GM18508 (cell line): ENCODE results near the gene CLDN10.

ENCODE experiments used
- ATAC-seq: cut with Tn5 transposase; IDR thresholded peaks from one replicate; pipeline ENCODE4 v1.9.1; 2021; ENCODE audit warnings: moderate number of reproducible peaks; ENCODE audit not compliant: insufficient read depth, unreplicated experiment

Gene CLDN10

DNA sequence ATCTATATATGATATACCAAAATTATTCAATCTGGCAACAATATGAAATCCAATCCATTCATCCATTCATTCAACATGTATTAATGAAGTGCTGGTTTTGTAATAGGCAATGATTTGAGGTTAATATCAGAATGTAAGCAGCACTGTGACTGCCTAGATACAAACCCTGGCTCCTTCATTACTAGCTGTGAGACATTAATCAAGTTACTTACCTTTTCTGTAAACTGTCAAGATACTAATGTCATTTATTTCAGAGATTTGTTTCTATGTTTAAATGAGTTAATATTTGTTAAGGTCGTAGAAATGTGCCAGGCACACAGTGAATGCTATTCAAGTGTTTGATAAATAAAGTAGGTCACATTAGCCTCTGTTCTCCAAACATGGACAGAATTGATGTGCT lies 40.9 kb downstream of the CLDN10 start:
- no peak for ATAC-seq

DNA sequence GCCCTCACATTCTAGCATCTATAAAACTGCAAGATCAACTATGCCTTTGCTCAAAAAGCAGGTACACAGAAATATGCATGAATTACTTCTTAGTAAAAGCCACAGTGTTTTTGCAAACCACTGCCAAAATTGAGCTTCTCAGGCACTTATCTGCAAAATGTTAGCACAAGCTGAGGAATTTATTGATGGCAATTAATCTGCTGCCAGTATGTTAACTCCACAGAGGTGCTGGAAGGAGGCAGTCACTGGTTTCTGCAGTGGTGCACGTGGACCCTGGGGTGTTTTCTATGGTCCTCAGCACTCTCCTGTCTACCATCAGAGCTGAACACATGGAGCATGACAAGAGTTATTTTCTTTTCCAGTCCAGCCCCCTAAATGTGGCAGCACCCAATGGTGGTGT lies 44.2 kb downstream of the CLDN10 start:
- ATAC-seq, result no peak

DNA sequence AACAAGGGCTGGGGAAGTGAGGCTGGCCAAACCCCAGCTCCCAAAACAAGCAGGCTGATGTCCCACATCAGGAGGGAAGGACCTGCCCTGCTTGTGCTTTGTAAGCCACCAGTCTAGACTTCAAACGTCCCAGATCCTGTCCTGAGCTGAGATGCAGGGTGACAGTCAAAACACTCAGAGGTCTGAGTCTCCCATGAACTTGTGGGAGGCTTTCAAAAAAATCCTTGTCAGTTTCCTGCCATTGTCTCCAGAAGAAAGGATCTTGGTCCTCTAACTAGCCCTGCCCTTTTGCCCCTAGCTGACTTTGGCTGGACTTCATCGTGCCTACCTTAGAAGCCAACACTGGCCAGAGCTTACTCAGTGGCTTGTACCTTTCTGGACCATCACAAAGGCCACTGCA lies 48.7 kb downstream of the CLDN10 start:
- ATAC-seq, result no peak

DNA sequence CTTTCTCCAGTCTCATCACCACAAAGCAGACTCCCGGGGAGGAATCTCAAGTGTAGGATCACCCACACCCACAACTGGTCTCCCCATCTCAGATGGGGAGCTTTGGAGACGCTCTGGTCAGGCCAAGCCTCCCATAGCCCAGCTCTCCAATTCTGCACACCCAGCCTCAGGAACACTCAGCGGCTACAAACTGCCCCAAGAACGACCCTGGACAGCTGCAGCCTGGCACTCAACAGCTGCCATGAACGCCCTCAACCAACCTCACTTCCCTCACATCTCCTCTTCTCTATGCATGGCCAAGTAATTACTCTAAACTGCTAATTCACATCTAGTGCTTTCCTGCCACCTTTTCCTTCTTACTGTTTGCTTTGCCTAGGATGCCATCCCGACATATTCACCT lies 49.4 kb downstream of the CLDN10 start:
- no peak for ATAC-seq

DNA sequence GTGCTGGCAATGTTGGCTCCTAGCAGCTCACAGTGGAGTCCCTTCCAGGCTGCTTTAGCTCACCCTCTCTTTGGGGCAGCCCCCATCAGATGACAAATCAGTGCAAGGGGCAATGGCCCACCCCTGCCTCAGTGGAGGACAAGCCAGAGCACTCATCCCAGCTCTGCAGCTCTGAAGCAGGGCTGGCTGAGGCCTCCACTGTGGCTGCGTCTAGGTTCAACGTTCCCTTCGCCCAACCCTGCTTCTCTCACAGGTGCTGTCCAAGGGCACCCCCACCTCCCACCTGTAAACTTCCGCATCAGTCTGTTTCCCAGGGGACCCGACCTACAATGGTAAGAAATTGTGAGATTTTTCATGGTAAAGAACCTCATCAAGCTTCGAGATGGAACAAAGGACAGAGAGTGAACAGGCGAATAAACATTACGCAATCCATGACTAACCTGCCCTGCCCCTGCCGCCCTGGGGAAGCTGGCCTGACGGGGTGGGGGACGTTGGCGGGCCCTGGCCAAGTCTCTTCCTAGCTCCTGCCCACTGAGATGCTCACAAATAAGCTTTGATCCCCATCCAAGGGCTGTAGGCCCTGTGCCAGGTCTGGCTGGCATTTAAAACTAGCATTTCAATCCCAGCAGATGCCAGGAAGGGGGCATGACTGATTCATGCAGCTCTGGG lies 51.5 kb downstream of the CLDN10 start:
- ATAC-seq, result no peak

DNA sequence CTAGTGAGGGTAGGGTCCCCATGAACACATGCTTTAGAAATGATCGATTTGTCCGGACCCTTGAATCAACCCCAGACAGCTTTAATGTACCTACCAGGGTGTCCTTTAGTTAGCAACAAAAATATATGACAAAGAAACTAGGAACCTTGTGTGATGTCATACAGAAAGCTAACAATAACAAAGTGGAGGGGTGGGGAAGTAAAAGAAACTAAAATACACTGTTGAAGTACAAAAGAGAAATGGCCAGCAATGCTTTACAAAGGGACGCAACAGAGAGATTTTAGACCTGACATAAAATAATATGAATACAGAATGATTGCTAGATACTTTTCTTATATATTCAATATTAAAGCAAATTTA lies 52.0 kb downstream of the CLDN10 start:
- ATAC-seq, result no peak

DNA sequence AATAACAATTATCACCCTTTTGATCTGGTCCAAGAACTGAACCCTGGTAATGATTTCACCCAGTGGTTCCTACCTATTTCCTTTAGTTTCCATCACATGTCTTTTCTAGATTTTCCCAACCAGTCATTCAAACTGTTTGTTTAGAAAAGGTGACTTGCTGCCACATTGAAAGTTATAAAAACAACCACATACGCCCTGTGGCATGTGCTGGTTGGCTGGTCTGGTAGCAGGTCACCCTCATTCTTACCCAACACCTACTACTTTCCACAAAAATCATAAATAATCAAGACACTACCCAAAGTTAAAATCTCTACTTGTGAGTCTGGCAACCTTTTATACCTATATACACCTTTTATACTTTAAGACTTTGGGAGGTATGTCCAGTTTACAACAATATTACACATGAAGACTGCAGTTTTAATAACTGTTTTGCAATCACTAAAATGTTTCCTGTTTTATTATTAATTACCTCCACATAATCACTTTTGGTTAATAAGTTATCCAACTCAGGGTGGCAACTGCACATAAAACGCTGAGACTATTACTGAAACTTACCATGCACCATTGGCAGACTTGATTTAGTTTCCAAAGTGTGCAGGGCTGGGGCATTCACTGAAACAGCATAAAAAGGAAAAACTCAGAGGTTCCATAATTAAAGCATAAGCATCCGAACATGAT lies 53.1 kb downstream of the CLDN10 start:
- no peak for ATAC-seq

DNA sequence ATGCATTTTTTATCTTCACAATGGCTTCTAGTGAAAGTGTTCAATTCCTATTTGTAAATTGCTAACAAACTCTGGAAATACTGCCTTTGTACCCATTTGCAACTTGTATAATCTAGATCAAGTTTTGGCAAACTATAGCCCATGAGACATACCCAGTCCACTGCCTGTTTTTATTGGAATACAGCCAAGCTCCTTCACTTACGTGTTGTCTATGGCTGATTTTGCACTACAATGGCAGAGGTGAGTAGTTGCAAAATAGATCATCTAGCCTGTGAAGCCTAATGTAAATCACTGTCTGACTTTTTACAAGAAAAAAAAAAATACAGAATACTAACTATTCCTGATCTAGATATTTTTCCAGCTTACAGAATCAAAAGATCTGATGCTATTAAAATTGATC lies 54.8 kb downstream of the CLDN10 start:
- ATAC-seq, result no peak

DNA sequence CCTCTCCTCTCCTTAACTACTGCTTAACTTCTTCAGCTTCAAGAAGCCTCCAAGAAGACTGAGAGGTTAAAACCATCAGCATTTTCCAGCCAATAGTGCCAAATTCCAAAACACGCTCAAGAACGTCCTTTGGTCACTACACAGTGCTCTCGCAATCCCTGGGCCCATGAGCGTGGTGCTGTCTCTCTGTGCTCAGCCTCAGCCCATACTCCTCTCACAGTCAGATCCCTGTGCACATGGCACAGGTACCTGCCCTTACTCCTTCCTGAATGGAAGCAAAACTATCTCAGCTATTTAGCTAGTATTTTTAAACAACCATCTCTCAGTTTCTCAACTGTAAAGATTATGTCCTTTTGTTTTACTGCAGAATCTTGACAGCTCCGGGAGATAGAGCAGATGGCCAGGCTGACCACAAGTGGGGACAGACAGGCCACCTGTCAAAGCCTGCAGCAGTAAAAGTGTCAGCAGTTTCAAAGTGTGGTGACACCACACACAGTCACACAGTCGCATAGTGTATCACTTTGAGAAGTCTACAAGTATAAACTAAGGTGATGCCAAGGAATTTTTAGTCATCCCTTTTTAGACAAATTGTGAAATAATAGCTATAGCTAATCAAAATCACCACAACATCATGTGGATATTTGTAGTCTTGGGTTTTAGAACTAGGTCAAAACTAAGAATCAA lies 56.3 kb downstream of the CLDN10 start:
- no peak for ATAC-seq

DNA sequence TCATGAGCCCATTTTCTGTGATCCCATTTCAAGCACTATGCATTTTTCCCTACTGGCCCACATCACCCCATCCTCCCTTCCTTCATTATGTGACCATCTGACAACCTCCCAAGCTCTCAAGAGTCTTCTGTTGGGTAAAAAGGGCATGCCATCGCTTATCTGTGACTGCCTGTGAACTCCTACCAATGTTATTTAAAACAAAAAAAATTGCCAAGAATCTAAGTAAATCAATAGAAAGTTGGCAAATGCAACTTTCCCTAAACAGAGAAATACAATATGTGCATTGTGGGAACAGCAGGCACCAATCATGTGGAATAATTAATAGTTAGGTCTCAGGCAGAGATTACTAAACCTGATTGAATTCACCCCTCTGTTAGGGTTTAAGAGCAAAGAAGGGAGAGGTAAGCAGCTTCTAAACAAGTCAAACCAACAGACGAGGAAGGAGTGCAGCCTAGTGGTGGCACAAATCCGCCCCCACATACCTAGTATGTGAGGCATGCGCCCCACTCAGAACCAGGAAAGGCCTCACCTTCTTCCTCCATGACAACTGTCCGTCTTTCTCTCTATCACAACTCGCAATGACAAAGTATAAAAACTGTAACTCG lies 62.2 kb downstream of the CLDN10 start:
- ATAC-seq, result no peak

DNA sequence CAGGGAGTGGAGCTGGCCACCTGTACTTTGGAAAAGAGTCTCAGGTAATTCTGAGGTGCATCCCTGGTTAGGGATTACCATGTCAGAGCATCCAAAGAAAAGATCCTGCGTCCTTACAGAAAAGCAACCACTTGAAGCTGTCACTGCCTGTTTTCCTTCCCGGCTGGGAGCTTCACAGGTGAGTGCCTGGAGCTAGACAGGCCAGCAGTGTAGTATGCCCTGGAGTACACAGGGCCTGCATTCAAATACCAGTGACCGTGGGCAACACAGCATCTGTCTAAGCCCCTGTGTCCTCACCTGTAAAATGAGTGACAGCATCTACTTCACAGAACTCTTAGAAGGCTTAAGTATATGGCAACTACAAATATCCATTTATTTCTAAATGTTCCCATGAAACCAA lies 63.0 kb downstream of the CLDN10 start:
- no peak for ATAC-seq

DNA sequence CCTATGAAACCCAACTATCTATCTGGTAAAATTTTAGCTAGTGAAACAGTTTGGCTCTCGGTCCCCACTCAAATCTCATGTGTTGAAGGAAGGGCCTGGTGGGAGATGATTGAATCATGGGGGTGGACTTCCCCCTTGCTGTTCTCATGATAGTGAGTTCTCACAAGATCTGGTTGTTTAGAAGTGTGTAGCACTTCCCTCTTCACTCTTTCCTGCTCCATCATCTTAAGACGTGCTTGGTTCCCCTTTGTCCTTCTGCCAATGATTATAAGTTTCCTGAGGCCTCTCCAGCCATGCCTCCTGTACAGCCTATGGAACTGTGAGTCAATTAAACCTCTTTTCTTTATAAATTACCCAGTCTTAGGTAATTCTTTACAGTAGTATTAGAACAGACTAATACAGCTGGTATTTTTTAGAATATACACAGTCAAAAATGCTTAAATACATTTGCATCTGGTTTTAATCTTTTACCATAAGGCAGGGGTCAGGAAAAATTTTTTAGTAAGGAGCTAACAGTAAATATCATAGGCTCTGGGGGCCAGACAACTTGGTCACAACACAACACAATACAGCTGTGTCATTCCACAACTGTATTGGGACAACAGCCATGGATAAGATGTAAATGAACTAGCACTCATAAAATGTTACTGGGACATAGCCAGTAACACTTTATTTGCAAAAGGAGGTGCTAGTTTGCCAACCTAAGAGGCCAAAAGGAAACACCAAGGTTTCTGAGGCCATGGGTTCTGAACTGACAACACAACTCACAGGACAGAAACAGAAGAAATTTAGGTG lies 67.7 kb downstream of the CLDN10 start:
- no peak for ATAC-seq

DNA sequence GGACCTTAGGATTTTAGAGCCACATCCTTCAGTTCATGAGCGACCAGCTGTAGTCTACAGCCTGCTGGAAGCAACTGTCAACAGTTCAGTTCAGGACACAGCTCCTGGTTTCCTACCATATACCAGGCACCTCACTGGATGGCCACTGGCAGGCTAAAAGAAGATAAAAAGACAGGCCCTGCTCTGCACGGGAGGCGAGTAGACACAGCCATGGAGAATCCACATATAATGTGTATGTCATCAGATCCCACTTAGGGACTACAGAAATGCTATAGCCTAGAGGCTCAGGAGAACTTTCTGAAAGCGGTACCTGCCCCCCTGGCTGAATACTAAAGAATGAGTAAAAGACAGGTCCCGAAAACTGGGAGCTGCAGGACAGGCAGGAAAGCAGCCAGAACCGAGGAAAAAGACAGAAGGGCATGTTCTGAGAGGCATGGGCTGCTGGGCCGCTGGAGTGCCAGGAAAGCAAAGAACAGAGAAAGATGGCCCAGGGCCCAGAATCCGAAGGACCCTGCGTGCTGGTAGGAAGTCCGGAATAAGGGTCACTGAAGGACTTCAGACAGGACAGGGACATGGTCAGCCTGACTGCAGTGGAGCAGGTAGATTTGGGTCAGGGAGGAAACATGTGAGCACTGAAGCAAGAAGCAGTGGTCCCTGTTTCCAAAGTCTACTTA lies 68.4 kb downstream of the CLDN10 start:
- ATAC-seq, result no peak

DNA sequence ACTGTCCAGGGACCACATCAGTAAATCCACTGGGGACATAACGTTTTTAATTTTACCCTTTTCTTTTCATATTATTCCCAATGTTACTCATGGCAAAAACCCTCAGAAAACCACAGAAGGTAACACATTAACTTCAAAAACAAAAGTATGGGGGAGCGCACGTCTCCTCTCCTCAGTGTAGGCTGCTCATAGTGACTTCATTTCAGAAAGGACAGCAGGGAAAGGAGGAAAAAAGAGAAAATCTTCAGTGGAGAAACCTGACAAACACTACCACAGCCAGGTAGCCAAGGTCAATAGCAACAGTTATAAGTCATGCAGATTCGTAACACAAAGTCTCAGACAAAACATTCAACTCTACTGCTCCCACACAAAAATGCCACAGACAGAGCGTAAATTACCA lies 70.6 kb downstream of the CLDN10 start:
- no peak for ATAC-seq

DNA sequence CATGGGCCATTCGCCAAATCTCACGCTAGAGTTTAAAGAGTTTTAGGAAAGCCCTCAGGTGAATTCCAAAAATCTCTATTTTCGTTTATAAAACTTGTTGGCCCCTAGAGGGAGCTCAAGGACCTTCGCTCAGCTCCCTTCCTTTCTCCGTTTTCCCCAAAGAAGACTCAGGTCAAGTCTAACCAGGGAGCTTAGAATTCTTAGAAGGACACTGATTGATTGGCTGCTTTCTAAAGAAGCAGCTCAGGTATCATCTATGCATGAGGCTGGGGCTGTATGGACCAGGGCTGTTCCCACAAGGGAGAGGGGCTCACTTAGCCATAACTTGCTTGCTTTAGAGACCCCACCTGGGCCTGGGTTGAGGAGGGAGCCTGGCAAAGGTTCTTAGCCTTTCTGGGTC lies 71.5 kb downstream of the CLDN10 start:
- ATAC-seq, result no peak

DNA sequence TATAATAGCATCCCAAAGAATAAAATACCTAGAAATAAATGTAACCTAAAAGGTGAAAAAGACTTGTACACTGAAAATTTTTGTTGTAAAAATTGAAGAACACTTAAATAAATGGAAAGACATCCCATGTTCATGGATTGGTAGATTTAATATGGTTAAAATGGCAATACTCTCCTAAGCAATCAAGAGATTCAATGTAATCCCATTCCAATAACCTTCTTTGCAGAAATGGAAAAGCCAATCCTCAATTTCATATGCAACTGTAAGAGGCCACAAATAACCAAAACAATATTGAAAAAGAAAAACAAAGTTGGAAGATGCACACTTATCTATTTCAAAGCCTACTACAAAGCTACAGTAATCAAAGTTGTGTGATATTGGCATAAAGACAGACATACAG lies 74.2 kb downstream of the CLDN10 start:
- no peak for ATAC-seq

DNA sequence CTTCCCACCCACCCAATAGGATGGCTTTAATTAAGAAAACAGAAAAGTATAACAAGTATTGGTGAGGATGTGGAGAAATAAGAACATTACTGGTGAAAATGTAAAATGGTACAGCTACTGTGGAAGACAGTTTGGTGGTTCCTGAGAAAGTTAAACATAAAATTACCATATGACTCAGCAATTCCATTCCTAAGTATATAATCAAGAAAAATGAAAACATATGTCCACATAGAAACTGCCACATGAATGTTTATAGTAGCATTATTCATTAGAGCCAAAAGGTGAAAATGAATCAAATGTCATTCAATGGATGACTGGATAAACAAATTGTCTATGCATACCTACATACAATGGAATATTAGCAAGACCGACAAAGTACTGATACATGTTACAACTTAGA lies 75.1 kb downstream of the CLDN10 start:
- no peak for ATAC-seq

DNA sequence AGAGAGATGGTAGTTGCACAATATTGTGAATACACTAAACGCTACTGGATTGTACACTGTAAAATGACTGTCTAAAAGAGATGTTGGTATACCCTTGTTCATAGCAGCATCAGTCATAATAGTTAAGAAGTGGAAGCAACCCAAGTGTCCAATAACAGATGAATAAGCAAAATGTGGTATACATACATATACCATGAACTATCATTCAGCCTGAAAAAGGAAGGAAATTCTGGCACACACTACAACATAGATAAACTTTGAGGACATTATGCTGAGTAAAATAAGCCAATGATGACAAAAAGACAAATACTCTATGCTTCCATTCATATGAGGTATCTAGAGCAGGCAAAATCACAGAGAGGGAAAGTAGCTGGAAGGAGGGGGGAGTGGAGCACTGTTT lies 76.0 kb downstream of the CLDN10 start:
- no peak for ATAC-seq

DNA sequence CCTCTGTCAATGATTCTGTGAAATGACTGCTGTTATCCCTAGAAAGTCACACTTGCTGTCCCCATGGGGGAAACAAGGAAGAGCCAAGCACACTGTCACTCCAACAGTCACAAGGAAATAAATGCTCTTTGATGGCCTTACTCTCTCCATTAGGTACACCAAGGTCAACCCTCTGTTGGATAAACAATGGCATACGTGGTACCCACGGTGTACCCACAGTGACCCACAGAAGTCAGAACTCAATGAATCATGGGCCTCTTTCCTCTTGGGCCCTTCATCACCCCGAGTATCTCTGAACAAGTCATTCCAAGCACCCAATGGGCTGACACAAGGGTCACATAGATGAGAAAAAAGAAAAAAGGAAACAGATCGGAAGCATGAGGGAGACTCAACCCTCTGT lies 76.6 kb downstream of the CLDN10 start:
- no peak for ATAC-seq
